ENCODE data around the gene CLASP2. TPM values are rescaled to one million over a fixed set of nuclear protein-coding genes. Genes with fewer than 3 reads are reported as not detected.
"Not testable (repeated sequence)": the region's sequence is repeated elsewhere in the genome, so short reads cannot be mapped to it uniquely, and the experiment has no call there.

CLASP2 gene
- total RNA-seq, 4 donors from 2014 or later: 37.6 to 55.2 (median 44.6) TPM

- H3K27ac ChIP-seq: no peak overlapping the region
- in situ Hi-C loops (cut with MboI; ENCODE audit: low sequenced_read_pairs in 4 of 4) (no loop called here), intact Hi-C loops (cut with DNase I; ENCODE audit: low total_unique reads) (no loop called here)
- peaks cover 0 to 17% (median 0%) of the 10 kb centered on the region in 3 donors for H3K9me3 ChIP-seq
- H3K27me3 ChIP-seq: no peaks in the 10 kb centered on the region
- TF ChIP-seq POLR2A (IDR thresholded peaks at IDR 0.05) (no peak), CTCF (IDR thresholded peaks at IDR 0.05 in 4 of 5, conservative IDR thresholded peaks at IDR 0.05 in 1 of 5) (no peak)
- no peaks in the 10 kb centered on the region for H3K4me1 ChIP-seq
- no peak overlapping the region for H3K4me3 ChIP-seq
- DNase-seq (no peak), ATAC-seq (no peak)
- H3K36me3 ChIP-seq: peaks cover 0 to 3% of the 10 kb centered on the region in 2 donors
These were observed 261.3 kb downstream of the CLASP2 start for GRCh38 chr3:33456756-33457155.

DNA sequence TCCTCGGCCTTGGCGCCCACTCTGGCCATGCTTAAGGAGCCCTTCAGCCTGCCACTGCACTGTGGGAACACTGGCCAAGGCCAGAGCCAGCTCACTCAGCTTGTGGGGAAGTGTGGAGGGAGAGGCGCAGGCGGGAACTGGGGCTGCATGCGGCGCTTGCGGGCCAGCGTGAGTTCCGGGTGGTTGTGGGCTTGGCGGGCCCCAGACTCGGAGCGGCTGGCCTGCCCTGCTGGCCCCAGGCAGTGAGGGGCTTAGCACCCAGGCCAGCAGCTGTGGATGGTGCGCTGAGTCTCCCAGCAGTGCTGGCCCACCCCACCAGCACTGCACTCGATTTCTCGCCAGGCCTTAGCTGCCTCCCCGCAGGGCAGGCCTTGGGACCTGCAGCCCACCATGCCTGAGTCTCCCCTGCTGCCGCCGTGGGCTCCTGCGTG, 264.7 kb downstream of the CLASP2 start:
- no peaks in the 10 kb centered on the region for H3K4me1 ChIP-seq
- TF ChIP-seq CTCF (IDR thresholded peaks at IDR 0.05 in 4 of 5, conservative IDR thresholded peaks at IDR 0.05 in 1 of 5) (no peak), POLR2A (IDR thresholded peaks at IDR 0.05) (no peak)
- H3K27ac ChIP-seq: no peak overlapping the region
- no peaks in the 10 kb centered on the region for H3K27me3 ChIP-seq
- intact Hi-C loops (cut with DNase I; ENCODE audit: low total_unique reads) (no loop called here), in situ Hi-C loops (cut with MboI; ENCODE audit: low sequenced_read_pairs in 4 of 4) (no loop called here)
- ATAC-seq (no peak), DNase-seq (no peak)
- H3K4me3 ChIP-seq: no peak overlapping the region
- H3K9me3 ChIP-seq: no peaks in the 10 kb centered on the region
- H3K36me3 ChIP-seq: no peaks in the 10 kb centered on the region

DNA sequence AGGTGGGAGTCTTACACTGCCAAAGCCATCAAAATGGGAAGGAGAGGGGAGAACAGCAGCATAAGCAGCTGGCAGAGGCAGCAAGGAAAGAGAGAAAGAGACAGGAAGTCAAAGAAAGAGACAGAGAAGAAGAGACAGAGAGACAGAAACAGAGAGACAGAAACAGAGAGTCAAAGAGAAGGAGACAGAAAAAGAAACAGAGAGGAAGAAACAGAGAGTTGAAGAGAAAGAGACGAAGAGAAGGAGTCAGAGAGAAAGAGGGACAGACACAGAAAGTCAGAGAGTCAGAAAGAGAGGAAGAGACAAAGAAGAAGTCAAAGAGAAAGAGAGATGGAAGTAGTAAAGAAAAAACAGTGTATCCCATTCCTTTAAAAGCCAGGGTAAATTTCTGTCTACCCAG, 266.1 kb downstream of the CLASP2 start:
- DNase-seq; H3K9me3 ChIP-seq; ATAC-seq; H3K27ac ChIP-seq; H3K4me3 ChIP-seq; in situ Hi-C loops (cut with MboI; ENCODE audit: low sequenced_read_pairs in 4 of 4); H3K4me1 ChIP-seq; H3K27me3 ChIP-seq; intact Hi-C loops (cut with DNase I; ENCODE audit: low total_unique reads); H3K36me3 ChIP-seq: not testable (repeated sequence)

- H3K4me1 ChIP-seq: no peaks in the 10 kb centered on the region
- no peaks in the 10 kb centered on the region for H3K27me3 ChIP-seq
- no peak for DNase-seq
- in situ Hi-C loops (cut with MboI; ENCODE audit: low sequenced_read_pairs in 4 of 4) (no loop called here), intact Hi-C loops (cut with DNase I; ENCODE audit: low total_unique reads) (no loop called here)
- no peak overlapping the region for H3K4me3 ChIP-seq
- TF ChIP-seq POLR2A (IDR thresholded peaks at IDR 0.05) (no peak), CTCF (IDR thresholded peaks at IDR 0.05 in 4 of 5, conservative IDR thresholded peaks at IDR 0.05 in 1 of 5) (no peak)
- H3K9me3 ChIP-seq: no peaks in the 10 kb centered on the region
- H3K27ac ChIP-seq: no peak overlapping the region
- no peaks in the 10 kb centered on the region for H3K36me3 ChIP-seq
- ATAC-seq: no peak
These were observed 270.1 kb downstream of the CLASP2 start for GRCh38 chr3:33447958-33448357.

- DNase-seq; in situ Hi-C loops (cut with MboI; ENCODE audit: low sequenced_read_pairs in 4 of 4); ATAC-seq; H3K36me3 ChIP-seq; H3K27ac ChIP-seq; H3K4me3 ChIP-seq; intact Hi-C loops (cut with DNase I; ENCODE audit: low total_unique reads); H3K4me1 ChIP-seq; H3K9me3 ChIP-seq; H3K27me3 ChIP-seq: not testable (repeated sequence)
These were observed 270.8 kb downstream of the CLASP2 start for GRCh38 chr3:33447256-33447625.

Other genes starting within 250 kb of the CLASP2 start
- gene PDCD6IP, start 80.4 kb upstream of the CLASP2 start, total RNA-seq: 100 to 1,000 TPM in 3 of 4 donors, 10 to 100 TPM in 1; 93.9 to 181 (median 127) TPM